ENCODE data around the gene CHN2. TPM values are rescaled to one million over a fixed set of nuclear protein-coding genes. Genes with fewer than 3 reads are reported as not detected.

The CHN2 gene
- total RNA-seq, 1 experiment from 2014 or later = 5.0 TPM

DNA sequence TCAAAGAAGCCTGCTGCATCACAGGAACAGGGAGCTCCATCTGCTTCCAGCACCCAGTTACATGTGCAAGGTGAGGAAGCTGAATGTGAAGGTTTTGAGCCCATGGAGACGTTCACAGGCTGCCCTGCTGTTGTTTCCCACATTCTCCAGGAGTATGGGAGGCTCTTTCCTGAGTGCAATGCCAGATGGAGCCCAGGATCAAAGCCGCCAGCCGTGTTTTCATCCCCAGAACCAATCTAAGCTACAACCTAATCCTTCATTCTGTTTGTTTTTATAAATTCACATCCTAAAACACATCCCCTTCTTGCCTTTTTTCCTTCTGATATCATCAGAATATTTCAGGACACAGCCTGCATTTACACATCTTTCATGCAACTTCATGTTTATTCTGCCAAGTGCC, 270.2 kb downstream of the CHN2 start:
- POLR2A ChIA-PET = no interaction called here
- no peak for TF ChIP-seq OVOL2 (CRISPR knock-in tag; IDR thresholded peaks at IDR 0.05; ENCODE audit: borderline replicate concordance)
- no peak for TF ChIP-seq E2F5 (CRISPR knock-in tag; IDR thresholded peaks at IDR 0.05)
- TF ChIP-seq TCF7 (CRISPR knock-in tag; IDR thresholded peaks at IDR 0.05; ENCODE audit: low read depth) = no peak
- TF ChIP-seq, protein P1, sequence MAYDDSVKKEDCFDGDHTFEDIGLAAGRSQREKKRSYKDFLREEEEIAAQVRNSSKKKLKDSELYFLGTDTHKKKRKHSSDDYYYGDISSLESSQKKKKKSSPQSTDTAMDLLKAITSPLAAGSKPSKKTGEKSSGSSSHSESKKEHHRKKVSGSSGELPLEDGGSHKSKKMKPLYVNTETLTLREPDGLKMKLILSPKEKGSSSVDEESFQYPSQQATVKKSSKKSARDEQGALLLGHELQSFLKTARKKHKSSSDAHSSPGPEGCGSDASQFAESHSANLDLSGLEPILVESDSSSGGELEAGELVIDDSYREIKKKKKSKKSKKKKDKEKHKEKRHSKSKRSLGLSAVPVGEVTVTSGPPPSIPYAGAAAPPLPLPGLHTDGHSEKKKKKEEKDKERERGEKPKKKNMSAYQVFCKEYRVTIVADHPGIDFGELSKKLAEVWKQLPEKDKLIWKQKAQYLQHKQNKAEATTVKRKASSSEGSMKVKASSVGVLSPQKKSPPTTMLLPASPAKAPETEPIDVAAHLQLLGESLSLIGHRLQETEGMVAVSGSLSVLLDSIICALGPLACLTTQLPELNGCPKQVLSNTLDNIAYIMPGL (CRISPR knock-in tag; IDR thresholded peaks at IDR 0.05) = no peak
- Mint-ChIP-seq H3K4me3 (no peak overlapping the region), H3K27ac (no peak overlapping the region), H3K27me3 (ENCODE audit: low read depth) (no peaks in the 10 kb centered on the region), H3K36me3 (no peaks in the 10 kb centered on the region), H3K4me1 (peaks cover 3% of the 10 kb centered on the region; the same call in 1 of the 2 replicates), H3K9me3 (no peaks in the 10 kb centered on the region)
- ATAC-seq (no peak), DNase-seq (ENCODE audit: low spot score) (no peak)
- CTCF ChIA-PET = no interaction called here

DNA sequence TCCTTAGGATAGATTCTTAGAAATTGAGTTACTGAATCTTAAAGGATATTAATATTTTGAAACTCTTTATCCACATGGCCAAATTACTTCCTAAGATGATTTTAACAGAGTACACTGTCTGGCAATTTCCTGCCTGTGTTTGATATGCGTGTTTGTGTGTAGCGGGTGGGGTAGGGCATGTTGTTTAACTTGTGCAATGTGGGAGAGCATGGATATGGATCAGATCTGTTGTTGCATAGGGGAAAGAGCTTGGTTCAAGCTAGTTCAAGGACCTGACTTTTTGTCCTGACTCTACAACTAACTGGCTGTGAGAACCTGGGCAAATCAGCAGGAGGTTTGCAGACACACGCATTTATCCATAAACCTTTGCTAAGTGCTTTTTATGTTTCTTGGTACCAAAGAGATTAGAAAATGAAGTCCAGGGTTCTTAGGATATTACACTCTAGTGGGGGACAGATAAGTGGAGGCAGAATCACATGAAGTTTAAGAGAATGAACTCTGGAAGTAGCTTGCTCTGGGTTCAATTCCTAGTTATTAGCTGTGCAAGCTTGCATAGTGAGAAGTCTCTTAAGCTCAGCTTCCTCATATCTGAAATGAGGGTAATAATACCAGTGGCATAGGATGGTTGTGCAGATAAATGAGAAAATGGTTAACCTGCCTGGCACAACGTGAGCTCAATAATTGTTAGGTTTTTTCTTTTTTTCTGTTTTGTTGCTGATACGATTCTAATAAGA, 272.8 kb downstream of the CHN2 start:
- Mint-ChIP-seq H3K9me3 (no peaks in the 10 kb centered on the region), H3K27ac (no peak overlapping the region), H3K4me3 (no peak overlapping the region), H3K36me3 (no peaks in the 10 kb centered on the region), H3K27me3 (ENCODE audit: low read depth) (no peaks in the 10 kb centered on the region), H3K4me1 (0 out of 2 replicates have a peak, but pooled peaks cover 3% of the 10 kb centered on the region)
- DNase-seq (ENCODE audit: low spot score) (no peak), ATAC-seq (no peak)
- POLR2A ChIA-PET = no interaction called here
- TF ChIP-seq, protein P2, sequence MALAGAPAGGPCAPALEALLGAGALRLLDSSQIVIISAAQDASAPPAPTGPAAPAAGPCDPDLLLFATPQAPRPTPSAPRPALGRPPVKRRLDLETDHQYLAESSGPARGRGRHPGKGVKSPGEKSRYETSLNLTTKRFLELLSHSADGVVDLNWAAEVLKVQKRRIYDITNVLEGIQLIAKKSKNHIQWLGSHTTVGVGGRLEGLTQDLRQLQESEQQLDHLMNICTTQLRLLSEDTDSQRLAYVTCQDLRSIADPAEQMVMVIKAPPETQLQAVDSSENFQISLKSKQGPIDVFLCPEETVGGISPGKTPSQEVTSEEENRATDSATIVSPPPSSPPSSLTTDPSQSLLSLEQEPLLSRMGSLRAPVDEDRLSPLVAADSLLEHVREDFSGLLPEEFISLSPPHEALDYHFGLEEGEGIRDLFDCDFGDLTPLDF (CRISPR knock-in tag; IDR thresholded peaks at IDR 0.05) = no peak
- TF ChIP-seq ZBTB21 (CRISPR knock-in tag; IDR thresholded peaks at IDR 0.05; ENCODE audit: borderline replicate concordance) (no peak), ZNF281 (CRISPR knock-in tag; IDR thresholded peaks at IDR 0.05) (no peak), ZNF425 (CRISPR knock-in tag; conservative IDR thresholded peaks at IDR 0.05) (no peak), ZNF219 (CRISPR knock-in tag; IDR thresholded peaks at IDR 0.05; ENCODE audit: borderline replicate concordance) (no peak)
- TF ChIP-seq, protein P3, sequence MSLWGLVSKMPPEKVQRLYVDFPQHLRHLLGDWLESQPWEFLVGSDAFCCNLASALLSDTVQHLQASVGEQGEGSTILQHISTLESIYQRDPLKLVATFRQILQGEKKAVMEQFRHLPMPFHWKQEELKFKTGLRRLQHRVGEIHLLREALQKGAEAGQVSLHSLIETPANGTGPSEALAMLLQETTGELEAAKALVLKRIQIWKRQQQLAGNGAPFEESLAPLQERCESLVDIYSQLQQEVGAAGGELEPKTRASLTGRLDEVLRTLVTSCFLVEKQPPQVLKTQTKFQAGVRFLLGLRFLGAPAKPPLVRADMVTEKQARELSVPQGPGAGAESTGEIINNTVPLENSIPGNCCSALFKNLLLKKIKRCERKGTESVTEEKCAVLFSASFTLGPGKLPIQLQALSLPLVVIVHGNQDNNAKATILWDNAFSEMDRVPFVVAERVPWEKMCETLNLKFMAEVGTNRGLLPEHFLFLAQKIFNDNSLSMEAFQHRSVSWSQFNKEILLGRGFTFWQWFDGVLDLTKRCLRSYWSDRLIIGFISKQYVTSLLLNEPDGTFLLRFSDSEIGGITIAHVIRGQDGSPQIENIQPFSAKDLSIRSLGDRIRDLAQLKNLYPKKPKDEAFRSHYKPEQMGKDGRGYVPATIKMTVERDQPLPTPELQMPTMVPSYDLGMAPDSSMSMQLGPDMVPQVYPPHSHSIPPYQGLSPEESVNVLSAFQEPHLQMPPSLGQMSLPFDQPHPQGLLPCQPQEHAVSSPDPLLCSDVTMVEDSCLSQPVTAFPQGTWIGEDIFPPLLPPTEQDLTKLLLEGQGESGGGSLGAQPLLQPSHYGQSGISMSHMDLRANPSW (CRISPR knock-in tag; conservative IDR thresholded peaks at IDR 0.05; ENCODE audit: low read depth) = no peak
- CTCF ChIA-PET = interaction anchor here (1.2 to 2.5 kb wide), 3 partner anchors 278 to 545 kb away, joined by 3 to 7 read pairs (median 3); no protein-coding TSS in a partner anchor

Measured in WTC11 (cell line).